Suprapubic skin (tissue), 2 donors: Measurements from ENCODE around the gene PELI1.
"Not testable (repeated sequence)": the region's sequence is repeated elsewhere in the genome, so short reads cannot be mapped to it uniquely, and the experiment has no call there.

ENCODE experiments used
- EP300 ChIP-seq: sonication (generic); formaldehyde crosslinking; IDR thresholded peaks from one replicate; pipeline ENCODE4 v1.6.1; 2017; ENCODE audit warnings: antibody characterized with exemption
- POLR2A ChIP-seq, 2 donors: fragments of 450-650 bp; IDR thresholded peaks; one replicate each; pipeline ENCODE4 v1.6.1; 2017; ENCODE audit warnings: antibody characterized with exemption in 2 of 2, mild to moderate bottlenecking in 2 of 2, moderate library complexity in 2 of 2

- not testable (repeated sequence) for TF ChIP-seq EP300; POLR2A (IDR thresholded peaks at IDR 0.05)
These were observed 69.6 kb downstream of the PELI1 start for GRCh38 chr2:64074616-64075015.
